DOHH2 (cell line): ENCODE data around the gene AQP9.

Experiments used
- H3F3A ChIP-seq: fragments of 200-600 bp; sonication (generic), shearing (Covaris generic); 2 replicates; pipeline ENCODE4 v1.6.0; 2016; ENCODE audit warnings: antibody characterized with exemption, mild to moderate bottlenecking; ENCODE audit not compliant: control insufficient read depth, insufficient read depth
- H3K27ac ChIP-seq: fragments of 200-600 bp; sonication (generic); 2 replicates; pipeline ENCODE4 v1.5.1; 2014; ENCODE audit warnings: low read depth, mild to moderate bottlenecking, low read length, moderate library complexity
- H3K27me3 ChIP-seq: fragments of 200-600 bp; sonication (generic); 2 replicates; pipeline ENCODE4 v1.6.1; 2014; ENCODE audit warnings: mild to moderate bottlenecking, low read length, mixed read lengths; ENCODE audit not compliant: control insufficient read depth
- H3K36me3 ChIP-seq: fragments of 200-600 bp; sonication (generic); 2 replicates; pipeline ENCODE4 v1.6.1; 2014; ENCODE audit warnings: mild to moderate bottlenecking, low read length, moderate library complexity, mixed read lengths; ENCODE audit not compliant: control insufficient read depth
- H3K4me1 ChIP-seq: fragments of 200-600 bp; sonication (generic); 2 replicates; pipeline ENCODE4 v1.6.1; 2014; ENCODE audit warnings: mild to moderate bottlenecking, low read length, mixed read lengths; ENCODE audit not compliant: control insufficient read depth
- H3K4me2 ChIP-seq: fragments of 200-600 bp; sonication (generic); 2 replicates; pipeline ENCODE4 v1.6.0; 2014; ENCODE audit warnings: mild to moderate bottlenecking, low read length, moderate library complexity
- H3K4me3 ChIP-seq: fragments of 200-600 bp; sonication (generic); 2 replicates; pipeline ENCODE4 v1.5.1; 2014; ENCODE audit warnings: mild to moderate bottlenecking, low read length, mixed read lengths
- H3K79me2 ChIP-seq: fragments of 200-600 bp; sonication (generic); 2 replicates; pipeline ENCODE4 v1.6.1; 2014; ENCODE audit warnings: mild to moderate bottlenecking, low read length, mixed read lengths; ENCODE audit not compliant: control insufficient read depth
- H3K9me2 ChIP-seq: fragments of 200-600 bp; sonication (generic); replicated peaks from 2 replicates; pipeline ENCODE4 v1.6.1; 2014; ENCODE audit warnings: mild to moderate bottlenecking, low read length, mixed read lengths; ENCODE audit not compliant: control insufficient read depth
- H3K9me3 ChIP-seq: fragments of 200-600 bp; sonication (generic); 2 replicates; pipeline ENCODE4 v1.6.1; 2014; ENCODE audit warnings: antibody characterized with exemption, low read length, mixed read lengths; ENCODE audit not compliant: control insufficient read depth, insufficient read depth
- H4K20me1 ChIP-seq: fragments of 200-600 bp; sonication (generic); 2 replicates; pipeline ENCODE4 v1.6.0; 2014; ENCODE audit warnings: low read depth, mild to moderate bottlenecking, antibody characterized with exemption, low read length, moderate library complexity; ENCODE audit not compliant: control insufficient read depth, insufficient read depth
- CTCF ChIP-seq: fragments of 200-600 bp; sonication (generic); IDR thresholded peaks from one replicate; pipeline ENCODE4 v1.5.1; 2014; ENCODE audit warnings: antibody characterized with exemption, mild to moderate bottlenecking, low read depth, low read length; ENCODE audit not compliant: poor library complexity, severe bottlenecking
- EZH2phosphoT487 ChIP-seq: fragments of 200-600 bp; sonication (generic); IDR thresholded peaks from 2 replicates; pipeline ENCODE4 v1.6.1; 2017; ENCODE audit warnings: borderline replicate concordance, mild to moderate bottlenecking, antibody characterized with exemption, low read length, moderate library complexity, mixed read lengths

AQP9 gene

DNA sequence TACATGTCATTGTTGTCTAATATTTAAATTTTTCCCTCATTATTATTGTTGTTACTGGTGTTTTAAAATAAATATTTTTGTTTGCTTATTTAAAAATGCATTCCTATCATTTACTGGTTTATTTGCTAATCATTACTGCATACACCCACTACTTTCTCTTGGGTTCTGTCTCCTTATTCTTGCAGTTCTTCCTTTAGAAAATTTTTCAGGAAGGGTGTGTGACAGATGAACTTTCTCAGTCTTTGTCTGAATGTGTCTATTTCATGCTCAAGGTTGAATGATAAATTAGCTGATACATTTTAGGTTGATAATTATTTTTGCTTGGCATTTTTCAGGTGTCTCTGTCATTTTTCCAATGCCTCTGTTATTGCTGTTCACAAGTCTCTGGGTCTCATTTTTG lies 7.4 kb downstream of the AQP9 start:
- H3K27ac ChIP-seq: no peak overlapping the region
- no peaks in the 10 kb centered on the region for H3K36me3 ChIP-seq
- no peaks in the 10 kb centered on the region for H3K4me1 ChIP-seq
- no peaks in the 10 kb centered on the region for H3K79me2 ChIP-seq
- no peaks in the 10 kb centered on the region for H3K27me3 ChIP-seq
- no peak for TF ChIP-seq EZH2phosphoT487
- no peak for TF ChIP-seq CTCF
- no peak overlapping the region for H3K4me3 ChIP-seq
- no peaks in the 10 kb centered on the region for H3K9me3 ChIP-seq
- H3F3A ChIP-seq: no peaks in the 10 kb centered on the region
- no peak overlapping the region for H3K4me2 ChIP-seq
- no peaks in the 10 kb centered on the region for H3K9me2 ChIP-seq
- no peaks in the 10 kb centered on the region for H4K20me1 ChIP-seq

- H3K27me3 ChIP-seq: no peaks in the 10 kb centered on the region
- no peak overlapping the region for H3K4me2 ChIP-seq
- H3K27ac ChIP-seq: no peak overlapping the region
- no peaks in the 10 kb centered on the region for H3K9me3 ChIP-seq
- TF ChIP-seq CTCF (no peak), EZH2phosphoT487 (no peak)
- no peaks in the 10 kb centered on the region for H3F3A ChIP-seq
- no peaks in the 10 kb centered on the region for H3K79me2 ChIP-seq
- H3K36me3 ChIP-seq: no peaks in the 10 kb centered on the region
- no peaks in the 10 kb centered on the region for H4K20me1 ChIP-seq
- no peaks in the 10 kb centered on the region for H3K9me2 ChIP-seq
- H3K4me1 ChIP-seq: no peaks in the 10 kb centered on the region
- H3K4me3 ChIP-seq: no peak overlapping the region
Observed at GRCh38 chr15:58146211-58146610, 8.0 kb downstream of the AQP9 start.

- no peaks in the 10 kb centered on the region for H3F3A ChIP-seq
- no peaks in the 10 kb centered on the region for H3K36me3 ChIP-seq
- no peaks in the 10 kb centered on the region for H3K9me2 ChIP-seq
- TF ChIP-seq EZH2phosphoT487 (no peak), CTCF (no peak)
- no peaks in the 10 kb centered on the region for H3K4me1 ChIP-seq
- no peak overlapping the region for H3K27ac ChIP-seq
- H3K4me2 ChIP-seq: no peak overlapping the region
- no peaks in the 10 kb centered on the region for H4K20me1 ChIP-seq
- no peaks in the 10 kb centered on the region for H3K79me2 ChIP-seq
- H3K9me3 ChIP-seq: no peaks in the 10 kb centered on the region
- no peaks in the 10 kb centered on the region for H3K27me3 ChIP-seq
- H3K4me3 ChIP-seq: no peak overlapping the region
Observed at GRCh38 chr15:58146749-58147148, 8.6 kb downstream of the AQP9 start.

GRCh38 chr15:58147171-58147611 lies 9.0 kb downstream of the AQP9 start:
- TF ChIP-seq EZH2phosphoT487 (no peak), CTCF (no peak)
- Histone ChIP-seq H3K4me2 (no peak overlapping the region), H3K9me3 (no peaks in the 10 kb centered on the region), H4K20me1 (no peaks in the 10 kb centered on the region), H3K79me2 (no peaks in the 10 kb centered on the region), H3K27ac (no peak overlapping the region), H3K9me2 (no peaks in the 10 kb centered on the region), H3K4me3 (no peak overlapping the region), H3K36me3 (no peaks in the 10 kb centered on the region), H3F3A (no peaks in the 10 kb centered on the region), H3K27me3 (no peaks in the 10 kb centered on the region), H3K4me1 (no peaks in the 10 kb centered on the region)
